ENCODE data around the gene TMEM175. TPM values are rescaled to one million over a fixed set of nuclear protein-coding genes. Genes with fewer than 3 reads are reported as not detected.

The TMEM175 gene
- total RNA-seq, 2 donors from 2014 or later = 44.1 to 74.6 TPM

DNA sequence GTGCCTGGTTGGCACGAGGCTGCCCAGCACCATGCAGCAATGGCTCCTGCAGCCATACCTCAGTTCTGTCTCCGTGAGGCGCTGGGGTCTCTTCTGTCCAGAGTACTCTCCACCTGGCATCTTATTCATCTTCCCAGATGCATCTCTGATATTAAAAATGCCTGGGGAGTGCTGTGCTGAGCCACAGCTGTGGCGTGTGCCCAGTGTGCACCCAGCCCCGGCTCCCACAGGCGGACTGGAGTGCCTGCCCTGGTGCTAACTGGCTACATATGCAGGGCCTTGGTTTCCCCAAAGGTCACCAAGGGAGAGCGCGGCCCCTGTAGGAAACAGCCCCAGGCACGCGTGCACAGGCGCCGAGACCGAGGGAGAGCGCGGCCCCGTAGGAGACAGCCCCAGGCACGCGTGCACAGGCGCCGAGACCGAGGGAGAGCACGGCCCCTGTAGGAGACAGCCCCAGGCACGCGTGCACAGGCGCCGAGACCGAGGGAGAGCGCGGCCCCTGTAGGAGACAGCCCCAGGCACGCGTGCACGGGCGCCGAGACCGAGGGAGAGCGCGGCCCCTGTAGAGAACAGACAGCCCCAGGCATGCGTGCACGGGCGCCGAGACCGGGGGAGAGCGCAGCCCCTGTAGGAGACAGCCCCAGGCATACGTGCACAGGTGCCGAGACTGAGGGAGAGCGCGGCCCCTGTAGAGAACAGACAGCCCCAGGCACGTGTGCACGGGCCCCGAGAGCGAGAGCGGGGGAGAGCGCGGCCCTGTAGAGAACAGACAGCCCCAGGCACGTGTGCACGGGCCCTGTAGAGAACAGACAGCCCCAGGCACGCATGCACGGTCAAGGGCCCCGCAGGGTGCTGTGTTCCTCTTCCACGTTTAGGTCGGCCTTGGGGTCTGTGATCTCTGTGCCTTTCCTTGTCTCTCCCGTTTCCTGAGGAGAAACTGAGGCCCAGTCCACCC, 14.5 kb downstream of the TMEM175 start:
- DNase-seq (ENCODE audit: low spot score) = no peak
- TF ChIP-seq CTCF (IDR thresholded peaks at IDR 0.05) (no peak), POLR2AphosphoS5 (IDR thresholded peaks at IDR 0.05) (no peak), POLR2A (IDR thresholded peaks at IDR 0.05) (no peak)
- Histone ChIP-seq H3K36me3 (no peaks in the 10 kb centered on the region), H3K27me3 (replicated peaks; ENCODE audit: insufficient read depth) (no peaks in the 10 kb centered on the region), H3K9me3 (no peaks in the 10 kb centered on the region), H3K4me1 (replicated peaks) (no peaks in the 10 kb centered on the region), H3K27ac (no peak overlapping the region), H3K4me3 (no peak overlapping the region)
- intact Hi-C loops (cut with DNase I) = no loop called here
- WGBS = 45% methylated on average over 62 of the region's 62 CpGs

GRCh38 chr4:947491-947971, 15.3 kb downstream of the TMEM175 start:
- Histone ChIP-seq H3K27ac (no peak overlapping the region), H3K9me3 (no peaks in the 10 kb centered on the region), H3K4me1 (replicated peaks) (no peaks in the 10 kb centered on the region), H3K27me3 (replicated peaks; ENCODE audit: insufficient read depth) (no peaks in the 10 kb centered on the region), H3K4me3 (no peak overlapping the region), H3K36me3 (no peaks in the 10 kb centered on the region)
- intact Hi-C loops (cut with DNase I) = no loop called here
- DNase-seq (ENCODE audit: low spot score) = no peak
- TF ChIP-seq POLR2AphosphoS5 (IDR thresholded peaks at IDR 0.05) (no peak), POLR2A (IDR thresholded peaks at IDR 0.05) (no peak), CTCF (IDR thresholded peaks at IDR 0.05) (no peak)
- 92% methylated on average over 19 of the region's 19 CpGs for WGBS

GRCh38 chr4:948101-948935, 16.1 kb downstream of the TMEM175 start:
- Histone ChIP-seq H3K4me3 (no peak overlapping the region), H3K36me3 (no peaks in the 10 kb centered on the region), H3K27ac (no peak overlapping the region), H3K27me3 (replicated peaks; ENCODE audit: insufficient read depth) (no peaks in the 10 kb centered on the region), H3K4me1 (replicated peaks) (no peaks in the 10 kb centered on the region), H3K9me3 (no peaks in the 10 kb centered on the region)
- WGBS = 76% methylated on average over 33 of the region's 33 CpGs
- TF ChIP-seq POLR2A (IDR thresholded peaks at IDR 0.05) = no peak
- no peak for TF ChIP-seq POLR2AphosphoS5 (IDR thresholded peaks at IDR 0.05)
- TF ChIP-seq CTCF (IDR thresholded peaks at IDR 0.05) = no peak
- DNase-seq (ENCODE audit: low spot score) = no peak
- intact Hi-C loops (cut with DNase I) = no loop called here

- DNase-seq (ENCODE audit: low spot score) = no peak
- WGBS = 92% methylated on average over 11 of the region's 13 CpGs
- no peaks in the 10 kb centered on the region for H3K9me3 ChIP-seq
- H3K36me3 ChIP-seq = no peaks in the 10 kb centered on the region
- TF ChIP-seq CTCF (IDR thresholded peaks at IDR 0.05) = no peak
- TF ChIP-seq POLR2AphosphoS5 (IDR thresholded peaks at IDR 0.05) = no peak
- TF ChIP-seq POLR2A (IDR thresholded peaks at IDR 0.05) = no peak
- no peaks in the 10 kb centered on the region for H3K4me1 ChIP-seq (replicated peaks)
- no peak overlapping the region for H3K4me3 ChIP-seq
- intact Hi-C loops (cut with DNase I) = no loop called here
- no peak overlapping the region for H3K27ac ChIP-seq
- no peaks in the 10 kb centered on the region for H3K27me3 ChIP-seq (replicated peaks; ENCODE audit: insufficient read depth)
Observed at GRCh38 chr4:948936-949300, 16.7 kb downstream of the TMEM175 start.

Measured in prostate gland (tissue), 2 donors.